Measurements from ENCODE around the gene HDAC3.

HDAC3 gene

DNA sequence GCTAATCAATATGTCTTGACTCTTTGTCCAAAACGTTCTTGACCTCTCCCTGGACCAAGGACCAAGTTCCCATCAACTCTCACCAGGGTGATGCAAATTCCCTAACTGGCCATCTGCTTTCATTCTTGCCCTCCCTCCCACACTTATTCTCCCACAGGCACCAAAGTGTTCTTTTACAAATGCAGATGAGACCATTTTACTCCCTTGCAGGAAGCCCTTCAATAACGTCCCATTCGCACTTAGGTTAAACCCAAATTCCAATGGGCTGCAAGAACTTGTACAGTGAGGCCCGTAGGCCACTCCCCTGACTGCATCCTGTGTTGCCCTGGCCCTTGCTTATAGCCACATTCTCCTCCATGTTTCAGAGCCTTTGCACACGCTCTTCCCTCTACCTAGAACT, 38.1 kb upstream of the HDAC3 start:
- Histone ChIP-seq H3K27me3 (ENCODE audit: control insufficient read depth in 1 of 2, insufficient read depth in 2 of 2, low read length in 2 of 2) (no peaks in the 10 kb centered on the region), H3K9me3 (ENCODE audit: control insufficient read depth in 1 of 2, low read length in 2 of 2) (no peaks in the 10 kb centered on the region), H3K36me3 (ENCODE audit: control insufficient read depth in 1 of 2, insufficient read depth in 2 of 2, low read length in 2 of 2) (peaks cover 0 to 6% of the 10 kb centered on the region in 2 donors), H3K4me3 (ENCODE audit: low read depth in 1 of 2, low read length in 2 of 2) (no peak overlapping the region), H3K9ac (ENCODE audit: low read depth in 1 of 2, low read length in 2 of 2) (no peak overlapping the region), H3K27ac (ENCODE audit: low read depth, low read length) (no peak overlapping the region), H3K4me1 (ENCODE audit: control insufficient read depth in 1 of 2, insufficient read depth in 2 of 2, low read length in 2 of 2) (no peaks in the 10 kb centered on the region)

DNA sequence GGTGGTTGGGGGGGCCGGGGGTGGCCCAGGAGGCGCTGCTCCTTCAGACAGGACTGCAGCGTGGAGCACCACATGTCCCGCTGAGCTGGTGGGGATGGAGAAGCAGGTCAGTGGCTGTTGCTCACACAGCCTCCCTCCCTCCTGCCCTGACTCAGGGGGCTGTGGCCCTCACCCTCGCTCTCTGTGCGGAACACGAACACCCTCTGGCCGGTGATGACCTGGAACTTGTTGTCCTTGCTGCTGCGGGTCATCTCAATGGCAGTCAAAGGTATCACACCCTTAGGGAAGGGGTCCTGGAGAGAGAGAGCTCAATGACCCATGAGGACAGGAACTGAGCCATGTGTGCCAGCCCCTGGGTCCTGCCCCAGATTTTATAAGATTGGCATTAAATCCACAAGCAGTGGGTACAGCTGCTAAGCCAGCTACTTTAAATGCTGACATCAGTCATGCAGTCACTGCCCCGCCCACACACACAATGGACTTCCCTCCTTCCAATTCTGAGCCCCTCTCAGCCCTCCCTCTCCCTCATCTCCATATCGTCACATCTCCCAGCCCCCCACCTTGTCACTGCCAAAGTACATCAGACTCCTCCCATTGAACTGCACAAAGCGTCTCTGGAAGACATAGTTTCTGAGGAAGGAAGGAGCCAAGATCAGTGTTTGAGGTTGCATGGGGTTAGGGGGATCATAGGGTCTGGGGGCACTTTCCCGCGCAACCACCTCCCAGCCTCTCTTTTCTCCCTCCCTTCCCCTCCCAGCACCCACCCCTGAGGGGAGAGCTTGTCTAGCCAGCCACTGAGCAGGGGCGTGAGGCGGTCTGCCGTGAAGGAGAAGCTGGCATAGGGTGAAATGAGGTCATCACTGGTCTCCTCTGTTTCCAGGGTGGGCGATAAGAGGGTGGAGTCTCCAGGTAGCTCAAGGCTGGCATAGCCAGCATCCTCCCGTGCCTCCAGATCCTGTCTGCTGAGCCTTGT, 36.5 kb upstream of the HDAC3 start:
- H3K27ac ChIP-seq (ENCODE audit: low read depth, low read length) = no peak overlapping the region

GRCh38 chr5:141672071-141672840, 35.6 kb upstream of the HDAC3 start:
- Histone ChIP-seq H3K4me1 (ENCODE audit: control insufficient read depth in 1 of 2, insufficient read depth in 2 of 2, low read length in 2 of 2) (no peaks in the 10 kb centered on the region), H3K4me3 (ENCODE audit: low read depth in 1 of 2, low read length in 2 of 2) (no peak overlapping the region), H3K36me3 (ENCODE audit: control insufficient read depth in 1 of 2, insufficient read depth in 2 of 2, low read length in 2 of 2) (peaks cover 0 to 6% of the 10 kb centered on the region in 2 donors), H3K27me3 (ENCODE audit: control insufficient read depth in 1 of 2, insufficient read depth in 2 of 2, low read length in 2 of 2) (no peaks in the 10 kb centered on the region), H3K9me3 (ENCODE audit: control insufficient read depth in 1 of 2, low read length in 2 of 2) (no peaks in the 10 kb centered on the region), H3K9ac (ENCODE audit: low read depth in 1 of 2, low read length in 2 of 2) (no peak overlapping the region), H3K27ac (ENCODE audit: low read depth, low read length) (no peak overlapping the region)

More for the DNA sequence above, 36.5 kb upstream of the HDAC3 start:
- no peaks in the 10 kb centered on the region for H3K4me1 ChIP-seq (ENCODE audit: control insufficient read depth in 1 of 2, insufficient read depth in 2 of 2, low read length in 2 of 2)
- no peaks in the 10 kb centered on the region for H3K9me3 ChIP-seq (ENCODE audit: control insufficient read depth in 1 of 2, low read length in 2 of 2)
- no peak overlapping the region for H3K9ac ChIP-seq (ENCODE audit: low read depth in 1 of 2, low read length in 2 of 2)
- H3K4me3 ChIP-seq (ENCODE audit: low read depth in 1 of 2, low read length in 2 of 2) = no peak overlapping the region
- H3K27me3 ChIP-seq (ENCODE audit: control insufficient read depth in 1 of 2, insufficient read depth in 2 of 2, low read length in 2 of 2) = no peaks in the 10 kb centered on the region
- peaks cover 0 to 6% of the 10 kb centered on the region in 2 donors for H3K36me3 ChIP-seq (ENCODE audit: control insufficient read depth in 1 of 2, insufficient read depth in 2 of 2, low read length in 2 of 2)

GRCh38 chr5:141669520-141669919, 32.9 kb upstream of the HDAC3 start:
- Histone ChIP-seq H3K27me3 (ENCODE audit: control insufficient read depth in 1 of 2, insufficient read depth in 2 of 2, low read length in 2 of 2) (no peaks in the 10 kb centered on the region), H3K9ac (ENCODE audit: low read depth in 1 of 2, low read length in 2 of 2) (no peak overlapping the region), H3K4me1 (ENCODE audit: control insufficient read depth in 1 of 2, insufficient read depth in 2 of 2, low read length in 2 of 2) (peaks cover 0 to 4% of the 10 kb centered on the region in 2 donors), H3K4me3 (ENCODE audit: low read depth in 1 of 2, low read length in 2 of 2) (no peak overlapping the region), H3K9me3 (ENCODE audit: control insufficient read depth in 1 of 2, low read length in 2 of 2) (no peaks in the 10 kb centered on the region), H3K27ac (ENCODE audit: low read depth, low read length) (no peak overlapping the region), H3K36me3 (ENCODE audit: control insufficient read depth in 1 of 2, insufficient read depth in 2 of 2, low read length in 2 of 2) (peaks cover 0 to 6% of the 10 kb centered on the region in 2 donors)

DNA sequence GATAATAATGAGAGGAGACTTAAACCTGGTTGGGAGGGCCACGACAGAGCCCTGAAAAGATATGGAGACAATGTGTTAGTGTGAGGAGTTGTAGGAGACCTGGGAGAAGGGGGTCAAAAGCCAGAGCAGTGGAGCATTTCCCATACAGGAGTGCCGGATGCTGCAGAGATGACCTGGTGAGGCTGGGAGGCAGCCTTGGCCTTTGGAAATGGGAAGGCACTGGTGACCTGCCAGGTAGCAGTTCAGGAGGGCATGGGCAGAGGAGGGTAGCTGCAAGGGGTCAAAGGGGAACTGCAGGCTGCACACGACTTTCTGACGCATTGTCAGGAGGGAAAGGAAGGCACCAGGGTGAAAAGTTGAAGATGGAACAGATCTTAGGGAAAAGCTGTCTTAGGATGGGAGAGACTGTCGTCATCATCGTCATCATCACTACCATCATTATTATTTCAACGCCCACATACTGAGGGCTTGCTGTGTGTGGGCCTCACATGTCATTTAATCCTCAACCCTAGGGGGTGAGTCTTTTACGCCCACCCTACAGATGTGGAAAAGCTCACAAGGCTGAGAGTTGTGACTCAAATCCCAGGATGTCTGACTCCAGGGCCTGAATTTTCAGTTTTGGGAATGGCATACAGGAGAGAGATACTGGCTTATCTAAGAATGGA, 32.1 kb upstream of the HDAC3 start:
- no peak overlapping the region for H3K27ac ChIP-seq (ENCODE audit: low read depth, low read length)
- no peak overlapping the region for H3K4me3 ChIP-seq (ENCODE audit: low read depth in 1 of 2, low read length in 2 of 2)
- no peaks in the 10 kb centered on the region for H3K27me3 ChIP-seq (ENCODE audit: control insufficient read depth in 1 of 2, insufficient read depth in 2 of 2, low read length in 2 of 2)
- H3K4me1 ChIP-seq (ENCODE audit: control insufficient read depth in 1 of 2, insufficient read depth in 2 of 2, low read length in 2 of 2) = peaks cover 0 to 4% of the 10 kb centered on the region in 2 donors
- H3K9me3 ChIP-seq (ENCODE audit: control insufficient read depth in 1 of 2, low read length in 2 of 2) = no peaks in the 10 kb centered on the region
- H3K9ac ChIP-seq (ENCODE audit: low read depth in 1 of 2, low read length in 2 of 2) = no peak overlapping the region
- H3K36me3 ChIP-seq (ENCODE audit: control insufficient read depth in 1 of 2, insufficient read depth in 2 of 2, low read length in 2 of 2) = peaks cover 0 to 6% of the 10 kb centered on the region in 2 donors

DNA sequence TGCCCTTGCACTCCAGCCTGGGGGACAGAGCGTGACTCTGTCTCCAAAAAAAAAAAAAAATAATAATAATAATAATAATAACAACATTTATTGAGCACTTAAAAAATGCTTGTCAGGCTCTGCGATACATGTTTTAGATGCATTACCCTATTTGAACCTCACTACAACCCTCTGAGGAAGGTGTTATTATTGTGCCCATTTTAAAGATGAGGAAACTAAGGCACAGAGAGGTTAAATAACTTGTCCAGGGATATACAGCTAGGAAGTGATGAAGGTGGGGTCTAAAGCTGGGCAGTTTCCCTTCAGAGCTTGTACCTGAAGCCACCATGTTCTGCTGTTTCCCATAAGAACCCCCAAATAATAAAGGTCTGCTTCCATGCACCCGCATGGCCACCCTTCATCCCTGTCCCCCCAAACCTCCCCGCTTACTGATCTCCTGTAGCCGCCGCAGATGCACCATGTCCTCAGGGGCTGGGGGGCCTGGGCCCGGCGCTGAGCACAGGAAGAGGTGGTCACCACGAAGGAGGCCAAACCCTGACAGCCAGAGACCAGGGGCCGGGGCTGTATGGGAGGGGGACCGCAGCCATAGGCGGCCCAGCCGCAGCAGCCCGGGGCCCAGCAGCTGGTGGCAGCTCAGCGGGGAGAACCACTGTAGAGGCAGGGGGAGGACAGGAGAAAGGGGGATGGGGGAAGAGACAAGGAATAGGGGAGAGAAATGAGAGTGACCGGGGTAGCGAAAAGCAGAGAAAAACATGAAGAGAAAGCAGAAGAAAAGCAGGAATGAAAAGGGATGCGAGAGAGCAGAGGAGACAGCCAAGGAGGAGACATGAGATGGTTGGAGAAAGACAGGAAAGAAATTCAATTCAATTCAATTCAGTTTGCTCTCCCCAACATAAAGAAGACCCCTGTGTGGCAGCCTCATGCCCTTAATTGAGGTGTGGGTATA, 29.6 kb upstream of the HDAC3 start:
- H3K36me3 ChIP-seq (ENCODE audit: control insufficient read depth in 1 of 2, insufficient read depth in 2 of 2, low read length in 2 of 2) = no peaks in the 10 kb centered on the region
- H3K27ac ChIP-seq (ENCODE audit: low read depth, low read length) = no peak overlapping the region
- H3K9ac ChIP-seq (ENCODE audit: low read depth in 1 of 2, low read length in 2 of 2) = no peak overlapping the region
- no peaks in the 10 kb centered on the region for H3K27me3 ChIP-seq (ENCODE audit: control insufficient read depth in 1 of 2, insufficient read depth in 2 of 2, low read length in 2 of 2)
- peaks cover 0 to 4% of the 10 kb centered on the region in 2 donors for H3K4me1 ChIP-seq (ENCODE audit: control insufficient read depth in 1 of 2, insufficient read depth in 2 of 2, low read length in 2 of 2)
- no peak overlapping the region for H3K4me3 ChIP-seq (ENCODE audit: low read depth in 1 of 2, low read length in 2 of 2)
- no peaks in the 10 kb centered on the region for H3K9me3 ChIP-seq (ENCODE audit: control insufficient read depth in 1 of 2, low read length in 2 of 2)

- no peak overlapping the region for H3K9ac ChIP-seq (ENCODE audit: low read depth in 1 of 2, low read length in 2 of 2)
- no peaks in the 10 kb centered on the region for H3K36me3 ChIP-seq (ENCODE audit: control insufficient read depth in 1 of 2, insufficient read depth in 2 of 2, low read length in 2 of 2)
Observed at GRCh38 chr5:141664733-141665461, 28.2 kb upstream of the HDAC3 start.

GRCh38 chr5:141663506-141663905, 26.9 kb upstream of the HDAC3 start:
- peaks cover 0 to 4% of the 10 kb centered on the region in 2 donors for H3K4me1 ChIP-seq (ENCODE audit: control insufficient read depth in 1 of 2, insufficient read depth in 2 of 2, low read length in 2 of 2)
- no peaks in the 10 kb centered on the region for H3K27me3 ChIP-seq (ENCODE audit: control insufficient read depth in 1 of 2, insufficient read depth in 2 of 2, low read length in 2 of 2)
- H3K9me3 ChIP-seq (ENCODE audit: control insufficient read depth in 1 of 2, low read length in 2 of 2) = no peaks in the 10 kb centered on the region
- no peak overlapping the region for H3K9ac ChIP-seq (ENCODE audit: low read depth in 1 of 2, low read length in 2 of 2)
- H3K36me3 ChIP-seq (ENCODE audit: control insufficient read depth in 1 of 2, insufficient read depth in 2 of 2, low read length in 2 of 2) = no peaks in the 10 kb centered on the region
- H3K27ac ChIP-seq (ENCODE audit: low read depth, low read length) = no peak overlapping the region
- no peak overlapping the region for H3K4me3 ChIP-seq (ENCODE audit: low read depth in 1 of 2, low read length in 2 of 2)

More at GRCh38 chr5:141664733-141665461, 28.2 kb upstream of the HDAC3 start:
- Histone ChIP-seq H3K4me1 (ENCODE audit: control insufficient read depth in 1 of 2, insufficient read depth in 2 of 2, low read length in 2 of 2) (peaks cover 0 to 4% of the 10 kb centered on the region in 2 donors), H3K4me3 (ENCODE audit: low read depth in 1 of 2, low read length in 2 of 2) (no peak overlapping the region), H3K27ac (ENCODE audit: low read depth, low read length) (no peak overlapping the region), H3K9me3 (ENCODE audit: control insufficient read depth in 1 of 2, low read length in 2 of 2) (no peaks in the 10 kb centered on the region), H3K27me3 (ENCODE audit: control insufficient read depth in 1 of 2, insufficient read depth in 2 of 2, low read length in 2 of 2) (no peaks in the 10 kb centered on the region)

- Histone ChIP-seq H3K9me3 (ENCODE audit: control insufficient read depth in 1 of 2, low read length in 2 of 2) (no peaks in the 10 kb centered on the region), H3K4me3 (ENCODE audit: low read depth in 1 of 2, low read length in 2 of 2) (no peak overlapping the region), H3K36me3 (ENCODE audit: control insufficient read depth in 1 of 2, insufficient read depth in 2 of 2, low read length in 2 of 2) (peaks cover 0 to 2% of the 10 kb centered on the region in 2 donors), H3K4me1 (ENCODE audit: control insufficient read depth in 1 of 2, insufficient read depth in 2 of 2, low read length in 2 of 2) (peaks cover 0 to 4% of the 10 kb centered on the region in 2 donors), H3K9ac (ENCODE audit: low read depth in 1 of 2, low read length in 2 of 2) (no peak overlapping the region), H3K27me3 (ENCODE audit: control insufficient read depth in 1 of 2, insufficient read depth in 2 of 2, low read length in 2 of 2) (no peaks in the 10 kb centered on the region), H3K27ac (ENCODE audit: low read depth, low read length) (no peak overlapping the region)
Observed at GRCh38 chr5:141662028-141662427, 25.4 kb upstream of the HDAC3 start.
